ENCODE data around the gene TBC1D22B.

GRCh38 chr6:37241775-37242428 is 15.7 kb upstream of the TBC1D22B start:
- no peak for TF ChIP-seq POLR2AphosphoS5 (IDR thresholded peaks at IDR 0.05)
- no peak for TF ChIP-seq CTCF (IDR thresholded peaks at IDR 0.05)
